Fibroblast of villous mesenchyme (primary cell): ENCODE measurements around the gene PRADC1. TPM values are rescaled to one million over a fixed set of nuclear protein-coding genes. Genes with fewer than 3 reads are reported as not detected.

Experiments used
- DNase-seq: peaks from one replicate; pipeline ENCODE4 v3.0.0-alpha.2; 2010; ENCODE audit warnings: low read depth
- H3K4me3 ChIP-seq: 2 replicates; pipeline ENCODE4 v1.5.1; 2011; ENCODE audit warnings: low read depth, mild to moderate bottlenecking, low read length
- CTCF ChIP-seq: IDR thresholded peaks from 2 replicates; pipeline ENCODE4 v1.5.1; 2012; ENCODE audit warnings: low read depth, mild to moderate bottlenecking, low read length; ENCODE audit not compliant: insufficient read depth
- total RNA-seq: library from RNA; depleted of rRNA; stranded (reverse); fragments of >200 nt; gene quantifications from 2 replicates; pipeline ENCODE4 v1.2.3, GENCODE V29; 2012

Gene PRADC1
- total RNA-seq, 1 donor, result 18.1 TPM

GRCh38 chr2:73258913-73259215, 25.8 kb upstream of the PRADC1 start:
- no peak for TF ChIP-seq CTCF
- DNase-seq, result no peak
- no peak overlapping the region for H3K4me3 ChIP-seq

GRCh38 chr2:73258186-73258912, 25.3 kb upstream of the PRADC1 start:
- no peak overlapping the region for H3K4me3 ChIP-seq
- no peak for TF ChIP-seq CTCF
- DNase-seq, result no peak

- TF ChIP-seq CTCF, result no peak
- no peak for DNase-seq
- H3K4me3 ChIP-seq, result no peak overlapping the region
Measured at GRCh38 chr2:73257425-73258125, 24.5 kb upstream of the PRADC1 start.

- TF ChIP-seq CTCF, result no peak
- no peak overlapping the region for H3K4me3 ChIP-seq
- no peak for DNase-seq
Measured at GRCh38 chr2:73257021-73257420, 24.0 kb upstream of the PRADC1 start.

- DNase-seq, result no peak
- no peak overlapping the region for H3K4me3 ChIP-seq
- no peak for TF ChIP-seq CTCF
Measured at GRCh38 chr2:73256618-73256922, 23.5 kb upstream of the PRADC1 start.

- H3K4me3 ChIP-seq, result no peak overlapping the region
- DNase-seq, result no peak
- no peak for TF ChIP-seq CTCF
Measured at GRCh38 chr2:73255907-73256617, 23.0 kb upstream of the PRADC1 start.
